ENCODE results near the gene MCM7.
A peak's percentile ranks its signal among the peaks of the same experiment; 100 is the strongest.

MCM7 gene

GRCh38 chr7:100093054-100093453, 8.1 kb downstream of the MCM7 start:
- no peak for FAIRE-seq

- FAIRE-seq = no peak
Measured at GRCh38 chr7:100091411-100092181, 9.6 kb downstream of the MCM7 start.

GRCh38 chr7:100090527-100091410, 10.4 kb downstream of the MCM7 start:
- no peak for FAIRE-seq

GRCh38 chr7:100089458-100090196, 11.6 kb downstream of the MCM7 start:
- peak; percentile 21 for FAIRE-seq

- FAIRE-seq = no peak
Measured at GRCh38 chr7:100088621-100089457, 12.4 kb downstream of the MCM7 start, which contains the start of gene COPS6. TSS of gene COPS6 (plus strand) at chr7:100088969. CDS start at chr7:100088991, 22 bp downstream.

- no peak for FAIRE-seq
Measured at GRCh38 chr7:100088095-100088620, 13.0 kb downstream of the MCM7 start.

GRCh38 chr7:100087055-100087750, 14.0 kb downstream of the MCM7 start:
- peak; percentile 98 for FAIRE-seq

- FAIRE-seq = no peak
Measured at GRCh38 chr7:100085515-100085914, 15.7 kb downstream of the MCM7 start.

- FAIRE-seq = no peak
Measured at GRCh38 chr7:100082978-100083377, 18.2 kb downstream of the MCM7 start.

GRCh38 chr7:100081535-100082102, 19.6 kb downstream of the MCM7 start, which contains the start of gene ZNF3:
TSS of gene ZNF3 (minus strand) at chr7:100081723. CDS start at chr7:100077357, 4,366 bp downstream.
- FAIRE-seq = peak; percentile 96

GRCh38 chr7:100080907-100081534, 20.2 kb downstream of the MCM7 start:
- no peak for FAIRE-seq

GRCh38 chr7:100079024-100079560, 22.1 kb downstream of the MCM7 start:
- no peak for FAIRE-seq

- no peak for FAIRE-seq
Measured at GRCh38 chr7:100077205-100077604, 24.0 kb downstream of the MCM7 start.

GRCh38 chr7:100075418-100075817, 25.8 kb downstream of the MCM7 start:
- no peak for FAIRE-seq

GRCh38 chr7:100074841-100075240, 26.4 kb downstream of the MCM7 start:
- FAIRE-seq = no peak

- FAIRE-seq = no peak
Measured at GRCh38 chr7:100072462-100072861, 28.7 kb downstream of the MCM7 start.

GRCh38 chr7:100071018-100071723, 30.0 kb downstream of the MCM7 start:
- FAIRE-seq = no peak

- FAIRE-seq = no peak
Measured at GRCh38 chr7:100069991-100070390, 31.2 kb downstream of the MCM7 start.

GRCh38 chr7:100066953-100067352, 34.2 kb downstream of the MCM7 start:
- FAIRE-seq = no peak

All from G401.6 (cell line).